Tibial artery (tissue), 4 donors: ENCODE data around the gene SSBP1.

Experiments
- DNase-seq, 2 donors: peaks; one replicate each; pipeline ENCODE4 v3.0.0-alpha.2; 2019
- H3K27ac ChIP-seq, 2 donors: fragments of 200-600 bp; sonication (generic) in 1 of 2; 1 replicate in 1 of 2; 2 replicates in 1 of 2; pipeline ENCODE4 v1.5.1; 2018 to 2019; ENCODE audit warnings: mild to moderate bottlenecking in 1 of 2
- H3K27me3 ChIP-seq, 2 donors: fragments of 200-600 bp; sonication (generic) in 1 of 2; one replicate each; pipeline versions ENCODE4 v1.5.1 to v1.6.0; 2016 to 2019
- H3K36me3 ChIP-seq, 3 donors: fragments of 200-600 bp; sonication (generic) in 2 of 3; one replicate each; pipeline ENCODE4 v1.5.1; 2016 to 2019; ENCODE audit warnings: mild to moderate bottlenecking in 2 of 3
- H3K4me1 ChIP-seq, 4 donors: fragments of 200-600 bp; sonication (generic) in 2 of 4; 1 replicate in 3 of 4; 2 replicates in 1 of 4; pipeline ENCODE4 v1.5.1; 2016 to 2019
- H3K4me3 ChIP-seq, 2 donors: fragments of 200-600 bp; sonication (generic) in 1 of 2; 1 replicate in 1 of 2; 2 replicates in 1 of 2; pipeline ENCODE4 v1.5.1; 2018 to 2019; ENCODE audit warnings: mild to moderate bottlenecking in 2 of 2
- H3K9me3 ChIP-seq, 3 donors: fragments of 200-600 bp; sonication (generic) in 1 of 3; one replicate each; pipeline ENCODE4 v1.5.1; 2016 to 2019
- CTCF ChIP-seq, 2 experiments: fragments of 200-600 bp in 1 of 2; fragments of 450-650 bp in 1 of 2; IDR thresholded peaks; one replicate each; pipeline ENCODE4 v1.5.1; 2017 to 2019; ENCODE audit warnings: antibody characterized with exemption in 2 of 2, mild to moderate bottlenecking in 1 of 2, moderate library complexity in 1 of 2
- intact Hi-C: fragments of 100-400 bp; cut with DNase I; formaldehyde crosslinking; loops from one replicate; pipeline ENCODE4 v1.15.0; 2023; ENCODE audit warnings: low total_unique reads

Gene SSBP1

DNA sequence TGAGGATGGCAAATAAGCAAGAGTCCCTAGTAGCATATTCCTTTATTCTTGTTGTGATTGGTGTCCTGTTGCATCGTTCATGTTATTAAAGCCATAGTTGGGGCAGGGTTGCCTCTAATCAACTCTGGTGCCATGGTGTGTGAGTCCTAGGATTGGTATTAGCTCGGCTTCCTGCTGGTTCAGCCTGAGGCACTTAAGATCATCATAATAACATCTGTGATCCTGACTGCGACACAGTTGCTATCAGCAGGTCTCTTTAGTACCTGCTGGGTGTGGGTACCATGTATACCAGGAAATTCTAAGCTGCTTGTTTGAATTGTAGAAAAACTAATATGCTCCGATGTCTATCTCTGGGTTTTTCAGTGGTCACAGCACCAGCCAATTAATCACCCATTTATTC lies 28.4 kb upstream of the SSBP1 start:
- no peak for TF ChIP-seq CTCF (IDR thresholded peaks at IDR 0.05)
- intact Hi-C loops = no loop called here
- no peaks in the 10 kb centered on the region for H3K4me1 ChIP-seq

DNA sequence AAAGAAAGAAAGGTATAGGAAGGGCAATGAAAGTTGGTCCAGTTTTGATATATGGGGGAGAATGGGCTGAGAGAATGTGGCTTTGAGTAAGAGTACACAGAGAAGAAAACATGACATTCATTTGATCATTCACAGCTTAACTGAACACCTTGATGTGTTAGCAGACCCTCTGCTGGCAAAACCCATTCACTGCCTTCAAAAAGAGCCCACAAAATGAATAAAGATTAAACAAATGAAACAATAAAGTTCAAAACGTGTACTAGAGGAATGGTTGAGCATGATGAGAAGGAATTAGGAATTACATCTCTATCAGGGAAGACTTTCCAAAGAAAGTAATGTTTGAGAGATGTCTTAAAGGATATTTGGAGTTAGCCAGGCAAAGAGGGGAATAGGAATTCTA lies 27.9 kb upstream of the SSBP1 start:
- no peaks in the 10 kb centered on the region for H3K9me3 ChIP-seq
- no peak for DNase-seq
- no peak overlapping the region for H3K4me3 ChIP-seq
- intact Hi-C loops = no loop called here
- H3K36me3 ChIP-seq = peaks cover 0 to 23% (median 0%) of the 10 kb centered on the region in 3 donors
- H3K27me3 ChIP-seq = no peaks in the 10 kb centered on the region
- no peak overlapping the region for H3K27ac ChIP-seq
- TF ChIP-seq CTCF (IDR thresholded peaks at IDR 0.05) = no peak
- H3K4me1 ChIP-seq = no peaks in the 10 kb centered on the region

More for the DNA sequence above, 28.4 kb upstream of the SSBP1 start:
- H3K27me3 ChIP-seq = no peaks in the 10 kb centered on the region
- no peak overlapping the region for H3K27ac ChIP-seq
- H3K9me3 ChIP-seq = no peaks in the 10 kb centered on the region
- H3K36me3 ChIP-seq = peaks cover 0 to 21% (median 0%) of the 10 kb centered on the region in 3 donors
- H3K4me3 ChIP-seq = no peak overlapping the region
- DNase-seq = no peak

GRCh38 chr7:141712603-141713255 lies 25.4 kb upstream of the SSBP1 start:
- Histone ChIP-seq H3K27me3 (no peaks in the 10 kb centered on the region), H3K9me3 (no peaks in the 10 kb centered on the region), H3K4me1 (no peaks in the 10 kb centered on the region), H3K36me3 (peaks cover 0 to 23% (median 0%) of the 10 kb centered on the region in 3 donors), H3K27ac (no peak overlapping the region), H3K4me3 (no peak overlapping the region)
- DNase-seq = no peak
- no peak for TF ChIP-seq CTCF (IDR thresholded peaks at IDR 0.05)
- intact Hi-C loops = no loop called here

DNA sequence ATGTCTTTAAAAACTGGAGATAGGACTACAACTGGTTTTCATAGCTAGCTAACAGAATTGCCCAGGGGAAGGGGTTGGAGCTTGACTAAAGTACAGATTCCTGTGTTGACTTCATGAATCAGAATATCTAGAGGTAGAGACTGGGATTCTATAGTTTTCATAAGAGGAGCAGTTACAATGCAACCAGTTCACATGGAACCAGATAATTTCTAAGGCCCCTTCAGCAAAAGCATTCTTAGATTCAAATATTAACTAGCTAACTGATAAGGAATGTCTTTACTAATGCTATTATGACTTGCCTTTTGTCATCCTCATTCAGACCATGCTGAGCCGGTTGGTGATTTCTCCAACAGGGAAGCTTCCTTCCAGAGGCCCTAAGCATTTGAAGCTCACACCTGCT lies 24.3 kb upstream of the SSBP1 start:
- no peak for DNase-seq
- Histone ChIP-seq H3K9me3 (no peaks in the 10 kb centered on the region), H3K27me3 (no peaks in the 10 kb centered on the region), H3K36me3 (peaks cover 0 to 23% (median 0%) of the 10 kb centered on the region in 3 donors), H3K4me3 (no peak overlapping the region), H3K27ac (no peak overlapping the region), H3K4me1 (no peaks in the 10 kb centered on the region)
- intact Hi-C loops = no loop called here
- TF ChIP-seq CTCF (IDR thresholded peaks at IDR 0.05) = no peak

DNA sequence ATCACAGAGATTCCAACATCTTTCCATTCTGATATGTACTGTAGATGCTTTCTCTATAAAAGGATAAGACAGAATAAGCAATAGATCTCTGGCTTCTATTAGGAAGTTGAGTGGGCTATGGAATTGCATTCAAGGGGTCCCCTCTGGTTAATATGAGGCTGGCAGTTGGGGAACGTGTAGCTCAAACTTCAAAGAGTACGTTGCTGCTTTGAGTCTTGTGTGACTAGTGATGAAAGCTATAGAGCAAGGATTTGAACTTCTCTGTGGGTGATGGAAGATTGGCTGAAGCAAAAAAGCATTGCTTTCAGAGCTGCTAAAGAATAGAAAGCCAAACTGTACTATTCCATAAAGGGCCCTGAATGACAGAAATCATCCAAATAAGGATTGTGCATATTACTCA lies 23.6 kb upstream of the SSBP1 start:
- no peak for DNase-seq
- Histone ChIP-seq H3K27ac (no peak overlapping the region), H3K4me1 (no peaks in the 10 kb centered on the region), H3K4me3 (no peak overlapping the region), H3K27me3 (no peaks in the 10 kb centered on the region), H3K9me3 (no peaks in the 10 kb centered on the region), H3K36me3 (peaks cover 0 to 23% (median 0%) of the 10 kb centered on the region in 3 donors)
- intact Hi-C loops = no loop called here
- no peak for TF ChIP-seq CTCF (IDR thresholded peaks at IDR 0.05)

DNA sequence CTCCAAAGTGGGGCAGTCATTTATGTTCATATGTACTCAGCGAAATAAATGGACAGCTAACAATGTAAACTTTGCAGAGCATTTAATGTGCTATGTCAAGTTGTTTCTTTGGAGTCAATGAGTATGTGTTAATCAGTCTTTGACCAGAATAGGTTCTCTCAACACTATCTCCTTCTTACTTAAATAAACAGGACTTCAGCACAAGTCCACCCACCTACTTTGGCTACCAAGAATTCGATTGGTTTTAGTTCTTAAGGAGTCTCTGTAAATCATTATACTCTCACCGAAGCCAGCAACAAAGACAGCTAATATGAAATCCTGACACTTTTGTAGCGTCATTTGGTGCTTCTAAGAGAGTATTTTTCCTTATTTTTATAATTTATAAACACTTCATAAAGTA lies 23.1 kb upstream of the SSBP1 start:
- no peak for TF ChIP-seq CTCF (IDR thresholded peaks at IDR 0.05)
- intact Hi-C loops = no loop called here
- Histone ChIP-seq H3K9me3 (no peaks in the 10 kb centered on the region), H3K27ac (no peak overlapping the region), H3K4me3 (no peak overlapping the region), H3K36me3 (peaks cover 0 to 23% (median 0%) of the 10 kb centered on the region in 3 donors), H3K27me3 (no peaks in the 10 kb centered on the region), H3K4me1 (no peaks in the 10 kb centered on the region)
- no peak for DNase-seq
